Astrocyte (in vitro differentiated cells and primary cell): ENCODE measurements around the gene TRIM9. TPM values are rescaled to one million over a fixed set of nuclear protein-coding genes. Genes with fewer than 3 reads are reported as not detected.

Source experiments
- DNase-seq: peaks from one replicate; pipeline ENCODE4 v3.0.0-alpha.2; 2010; ENCODE audit warnings: low read depth
- FAIRE-seq: peaks from 2 replicates; lab custom pipeline; 2011; peaks lifted over from hg19 to GRCh38; lab: Jason Lieb, UNC
- H2AFZ ChIP-seq: 2 replicates; pipeline ENCODE4 v1.6.0; 2012; ENCODE audit warnings: low read depth, low read length, inconsistent platforms
- H3K27ac ChIP-seq: 2 replicates; pipeline ENCODE4 v1.5.1; 2011; ENCODE audit warnings: low read depth, low read length, inconsistent platforms
- H3K27me3 ChIP-seq: 2 replicates; pipeline ENCODE4 v1.6.0; 2011; ENCODE audit warnings: low read length, inconsistent platforms; ENCODE audit not compliant: insufficient read depth
- H3K36me3 ChIP-seq: 2 replicates; pipeline ENCODE4 v1.5.1; 2011; ENCODE audit warnings: low read length, inconsistent platforms; ENCODE audit not compliant: insufficient read depth
- H3K4me1 ChIP-seq: 2 replicates; pipeline ENCODE4 v1.5.1; 2011; ENCODE audit warnings: low read length, inconsistent platforms; ENCODE audit not compliant: insufficient read depth
- H3K4me2 ChIP-seq: 2 replicates; pipeline ENCODE4 v1.6.0; 2012; ENCODE audit warnings: low read length, inconsistent platforms
- H3K4me3 ChIP-seq: 2 replicates; pipeline ENCODE4 v1.5.1; 2011; ENCODE audit warnings: low read depth, mild to moderate bottlenecking, low read length, inconsistent platforms; ENCODE audit not compliant: insufficient read depth
- H3K79me2 ChIP-seq: 2 replicates; pipeline ENCODE4 v1.6.0; 2012; ENCODE audit warnings: mild to moderate bottlenecking, low read length, inconsistent platforms; ENCODE audit not compliant: insufficient read depth
- H3K9ac ChIP-seq: 2 replicates; pipeline ENCODE4 v1.6.0; 2012; ENCODE audit warnings: mild to moderate bottlenecking, low read length, inconsistent platforms
- H3K9me3 ChIP-seq: 2 replicates; pipeline ENCODE4 v1.5.1; 2012; ENCODE audit warnings: low read depth, mild to moderate bottlenecking, low read length, inconsistent platforms; ENCODE audit not compliant: insufficient read depth
- H4K20me1 ChIP-seq: 2 replicates; pipeline ENCODE4 v1.6.0; 2012; ENCODE audit warnings: low read length, inconsistent platforms; ENCODE audit not compliant: insufficient read depth
- H3K27ac Mint-ChIP-seq: one replicate; pipeline ENCODE4 v1.8.0; 2021; ENCODE audit warnings: mild to moderate bottlenecking, mixed read lengths; ENCODE audit not compliant: unreplicated experiment
- H3K27me3 Mint-ChIP-seq: one replicate; pipeline ENCODE4 v1.8.0; 2021; ENCODE audit warnings: low read depth, mixed read lengths; ENCODE audit not compliant: unreplicated experiment
- H3K36me3 Mint-ChIP-seq: one replicate; pipeline ENCODE4 v1.8.0; 2021; ENCODE audit warnings: low read depth, mixed read lengths; ENCODE audit not compliant: unreplicated experiment
- H3K4me1 Mint-ChIP-seq: one replicate; pipeline ENCODE4 v1.8.0; 2021; ENCODE audit warnings: low read depth, mixed read lengths; ENCODE audit not compliant: unreplicated experiment
- H3K4me3 Mint-ChIP-seq: one replicate; pipeline ENCODE4 v1.8.0; 2021; ENCODE audit warnings: mild to moderate bottlenecking, moderate library complexity, mixed read lengths; ENCODE audit not compliant: unreplicated experiment
- H3K9me3 Mint-ChIP-seq: one replicate; pipeline ENCODE4 v1.8.0; 2021; ENCODE audit warnings: mild to moderate bottlenecking, mixed read lengths; ENCODE audit not compliant: unreplicated experiment
- CTCF ChIP-seq: IDR thresholded peaks from 2 replicates; pipeline ENCODE4 v1.5.1; 2011; ENCODE audit warnings: low read depth, mild to moderate bottlenecking, inconsistent platforms, low read length, moderate library complexity; ENCODE audit not compliant: insufficient read depth
- EZH2 ChIP-seq: IDR thresholded peaks from 2 replicates; pipeline ENCODE4 v1.6.1; 2012; ENCODE audit warnings: mild to moderate bottlenecking, low read length, inconsistent platforms; ENCODE audit not compliant: insufficient read depth
- total RNA-seq: library from RNA; stranded (reverse); gene quantifications from 2 replicates; pipeline ENCODE4 v1.2.1, GENCODE V29; 2021

TRIM9 gene
- total RNA-seq, 1 donor from 2014 or later = 4.7 TPM

- no peak for FAIRE-seq
- Histone ChIP-seq H3K79me2 (no peaks in the 10 kb centered on the region), H3K4me3 (no peak overlapping the region), H3K27me3 (no peaks in the 10 kb centered on the region), H3K27ac (no peak overlapping the region), H2AFZ (peak overlapping the region; percentile 7), H3K36me3 (no peaks in the 10 kb centered on the region), H3K4me1 (peaks cover 30% of the 10 kb centered on the region), H3K9me3 (no peaks in the 10 kb centered on the region), H3K4me2 (peak overlapping the region; percentile 65), H3K9ac (no peak overlapping the region), H4K20me1 (no peaks in the 10 kb centered on the region)
- Mint-ChIP-seq H3K27me3 (no peaks in the 10 kb centered on the region), H3K9me3 (no peaks in the 10 kb centered on the region), H3K4me3 (no peak overlapping the region), H3K36me3 (no peaks in the 10 kb centered on the region), H3K4me1 (peaks cover 42% of the 10 kb centered on the region), H3K27ac (peak overlapping the region; percentile 94)
- TF ChIP-seq EZH2 (no peak), CTCF (no peak)
- DNase-seq = no peak
Measured at GRCh38 chr14:51004352-51004800, 90.5 kb downstream of the TRIM9 start.

GRCh38 chr14:51002406-51002999, 92.4 kb downstream of the TRIM9 start:
- H3K27me3 ChIP-seq = no peaks in the 10 kb centered on the region
- Mint-ChIP-seq H3K27me3 (no peaks in the 10 kb centered on the region), H3K4me3 (no peak overlapping the region), H3K4me1 (peaks cover 36% of the 10 kb centered on the region), H3K9me3 (no peaks in the 10 kb centered on the region), H3K27ac (no peak overlapping the region), H3K36me3 (peaks cover under 1% of the 10 kb centered on the region)
- H3K36me3 ChIP-seq = no peaks in the 10 kb centered on the region
- DNase-seq (no peak), FAIRE-seq (no peak)
- no peaks in the 10 kb centered on the region for H3K9me3 ChIP-seq
- TF ChIP-seq CTCF (no peak), EZH2 (no peak)
- H3K9ac ChIP-seq = no peak overlapping the region
- H3K4me2 ChIP-seq = no peak overlapping the region
- H3K4me1 ChIP-seq = peaks cover 29% of the 10 kb centered on the region
- H2AFZ ChIP-seq = no peak overlapping the region
- no peaks in the 10 kb centered on the region for H3K79me2 ChIP-seq
- H3K27ac ChIP-seq = no peak overlapping the region
- no peaks in the 10 kb centered on the region for H4K20me1 ChIP-seq
- H3K4me3 ChIP-seq = no peak overlapping the region

GRCh38 chr14:51000566-51000965, 94.3 kb downstream of the TRIM9 start:
- Mint-ChIP-seq H3K4me1 (peaks cover 22% of the 10 kb centered on the region), H3K4me3 (no peak overlapping the region), H3K36me3 (peaks cover 4% of the 10 kb centered on the region), H3K9me3 (no peaks in the 10 kb centered on the region), H3K27me3 (no peaks in the 10 kb centered on the region), H3K27ac (no peak overlapping the region)
- H3K9ac ChIP-seq = no peak overlapping the region
- H3K27me3 ChIP-seq = no peaks in the 10 kb centered on the region
- H3K4me2 ChIP-seq = no peak overlapping the region
- no peak for DNase-seq
- no peak overlapping the region for H2AFZ ChIP-seq
- no peak overlapping the region for H3K4me3 ChIP-seq
- H3K4me1 ChIP-seq = peaks cover 12% of the 10 kb centered on the region
- no peak overlapping the region for H3K27ac ChIP-seq
- no peaks in the 10 kb centered on the region for H3K9me3 ChIP-seq
- TF ChIP-seq EZH2 (no peak), CTCF (no peak)
- no peaks in the 10 kb centered on the region for H4K20me1 ChIP-seq
- no peaks in the 10 kb centered on the region for H3K36me3 ChIP-seq
- no peak for FAIRE-seq
- H3K79me2 ChIP-seq = no peaks in the 10 kb centered on the region
